ENCODE data around the gene CLCNKA.
"Not testable (repeated sequence)": the region's sequence is repeated elsewhere in the genome, so short reads cannot be mapped to it uniquely, and the experiment has no call there.

CLCNKA gene

GRCh38 chr1:16020325-16020724 is 1.5 kb upstream of the CLCNKA start:
- TF ChIP-seq CTCF (conservative IDR thresholded peaks at IDR 0.05), result no peak
- no peak overlapping the region for H3K27ac ChIP-seq

GRCh38 chr1:16020878-16021277 is 958 bp upstream of the CLCNKA start:
- H3K27ac ChIP-seq, result not testable (repeated sequence)

GRCh38 chr1:16022393-16022792 is 557 bp downstream of the CLCNKA start:
- no peak for TF ChIP-seq CTCF (conservative IDR thresholded peaks at IDR 0.05)

GRCh38 chr1:16023050-16023653 is 1.3 kb downstream of the CLCNKA start:
- no peak overlapping the region for H3K27ac ChIP-seq
- TF ChIP-seq CTCF (conservative IDR thresholded peaks at IDR 0.05), result no peak

More at GRCh38 chr1:16022393-16022792, 557 bp downstream of the CLCNKA start:
- H3K27ac ChIP-seq, result no peak overlapping the region

GRCh38 chr1:16026302-16026701 is 4.5 kb downstream of the CLCNKA start:
- H3K27ac ChIP-seq, result not testable (repeated sequence)

GRCh38 chr1:16026723-16027484 is 5.1 kb downstream of the CLCNKA start:
- TF ChIP-seq CTCF (conservative IDR thresholded peaks at IDR 0.05), result no peak
- H3K27ac ChIP-seq, result no peak overlapping the region

GRCh38 chr1:16028237-16029002 is 6.6 kb downstream of the CLCNKA start:
- TF ChIP-seq CTCF (conservative IDR thresholded peaks at IDR 0.05), result no peak
- H3K27ac ChIP-seq, result no peak overlapping the region

- H3K27ac ChIP-seq, result not testable (repeated sequence)
Measured at GRCh38 chr1:16029003-16029268, 7.1 kb downstream of the CLCNKA start.

GRCh38 chr1:16029288-16029687 is 7.5 kb downstream of the CLCNKA start:
- TF ChIP-seq CTCF (conservative IDR thresholded peaks at IDR 0.05), result no peak
- H3K27ac ChIP-seq, result no peak overlapping the region
